Adipocyte (in vitro differentiated cells): Measurements from ENCODE around the gene RAE1.

ENCODE experiments used
- DNase-seq: peaks from one replicate; pipeline ENCODE4 v3.0.0-alpha.2; 2015; ENCODE audit warnings: low read depth
- H3K27me3 ChIP-seq: replicated peaks from 2 replicates; pipeline ENCODE4 v1.7.0; 2013; ENCODE audit warnings: mild to moderate bottlenecking, low read length, moderate library complexity; ENCODE audit not compliant: control insufficient read depth, insufficient read depth
- H3K36me3 ChIP-seq: 2 replicates; pipeline ENCODE4 v1.7.0; 2013; ENCODE audit warnings: low read length, mild to moderate bottlenecking, moderate library complexity; ENCODE audit not compliant: control insufficient read depth, insufficient read depth, severe bottlenecking
- H3K4me1 ChIP-seq: 2 replicates; pipeline ENCODE4 v1.7.0; 2013; ENCODE audit warnings: mild to moderate bottlenecking, low read length, moderate library complexity; ENCODE audit not compliant: control insufficient read depth, insufficient read depth
- H3K4me3 ChIP-seq: 2 replicates; pipeline ENCODE4 v1.7.0; 2013; ENCODE audit warnings: mild to moderate bottlenecking, low read length, moderate library complexity
- H3K9ac ChIP-seq: 2 replicates; pipeline ENCODE4 v1.7.0; 2013; ENCODE audit warnings: mild to moderate bottlenecking, low read length, moderate library complexity
- H3K9me3 ChIP-seq: 2 replicates; pipeline ENCODE4 v1.7.0; 2013; ENCODE audit warnings: mild to moderate bottlenecking, low read length, moderate library complexity; ENCODE audit not compliant: control insufficient read depth

The RAE1 gene

GRCh38 chr20:57391439-57392301 lies 40.6 kb downstream of the RAE1 start:
- Histone ChIP-seq H3K4me1 (peaks cover 47% of the 10 kb centered on the region), H3K9ac (peak overlapping the region; percentile 83), H3K4me3 (peak overlapping the region; percentile 86), H3K27me3 (no peaks in the 10 kb centered on the region), H3K9me3 (no peaks in the 10 kb centered on the region), H3K36me3 (peaks cover 11% of the 10 kb centered on the region)
- peak; percentile 44 for DNase-seq

- no peak for DNase-seq
- H3K4me1 ChIP-seq, result peaks cover 42% of the 10 kb centered on the region
These were observed 41.6 kb downstream of the RAE1 start for GRCh38 chr20:57392512-57393271.

GRCh38 chr20:57393321-57394120 lies 42.5 kb downstream of the RAE1 start:
- Histone ChIP-seq H3K9ac (no peak overlapping the region), H3K4me3 (peak overlapping the region; percentile 86), H3K27me3 (no peaks in the 10 kb centered on the region), H3K9me3 (no peaks in the 10 kb centered on the region), H3K36me3 (peaks cover 24% of the 10 kb centered on the region), H3K4me1 (peaks cover 34% of the 10 kb centered on the region)
- no peak for DNase-seq

More at GRCh38 chr20:57392512-57393271, 41.6 kb downstream of the RAE1 start:
- Histone ChIP-seq H3K9ac (peak overlapping the region; percentile 66), H3K4me3 (peak overlapping the region; percentile 86), H3K27me3 (no peaks in the 10 kb centered on the region), H3K36me3 (peaks cover 21% of the 10 kb centered on the region), H3K9me3 (no peaks in the 10 kb centered on the region)

- Histone ChIP-seq H3K4me1 (peaks cover 30% of the 10 kb centered on the region), H3K9ac (no peak overlapping the region), H3K4me3 (no peak overlapping the region), H3K27me3 (no peaks in the 10 kb centered on the region), H3K9me3 (no peaks in the 10 kb centered on the region), H3K36me3 (peaks cover 24% of the 10 kb centered on the region)
- no peak for DNase-seq
These were observed 43.3 kb downstream of the RAE1 start for GRCh38 chr20:57394121-57395082.

- peak; percentile 20 for DNase-seq
- no peaks in the 10 kb centered on the region for H3K27me3 ChIP-seq
- peak overlapping the region; percentile 63 for H3K4me3 ChIP-seq
- H3K9me3 ChIP-seq, result no peaks in the 10 kb centered on the region
- H3K9ac ChIP-seq, result peak overlapping the region; percentile 88
- H3K36me3 ChIP-seq, result peaks cover 28% of the 10 kb centered on the region
- peaks cover 35% of the 10 kb centered on the region for H3K4me1 ChIP-seq
These were observed 44.3 kb downstream of the RAE1 start for GRCh38 chr20:57395111-57395966.

- no peaks in the 10 kb centered on the region for H3K9me3 ChIP-seq
- no peaks in the 10 kb centered on the region for H3K27me3 ChIP-seq
- H3K9ac ChIP-seq, result peak overlapping the region; percentile 88
- no peak for DNase-seq
- peak overlapping the region; percentile 63 for H3K4me3 ChIP-seq
- peaks cover 28% of the 10 kb centered on the region for H3K36me3 ChIP-seq
- peaks cover 35% of the 10 kb centered on the region for H3K4me1 ChIP-seq
These were observed 45.3 kb downstream of the RAE1 start for GRCh38 chr20:57396212-57396983.

GRCh38 chr20:57396984-57397692 lies 46.1 kb downstream of the RAE1 start:
- no peaks in the 10 kb centered on the region for H3K27me3 ChIP-seq
- no peak overlapping the region for H3K9ac ChIP-seq
- DNase-seq, result no peak
- no peak overlapping the region for H3K4me3 ChIP-seq
- H3K9me3 ChIP-seq, result no peaks in the 10 kb centered on the region
- peaks cover 33% of the 10 kb centered on the region for H3K4me1 ChIP-seq
- peaks cover 30% of the 10 kb centered on the region for H3K36me3 ChIP-seq

GRCh38 chr20:57397693-57398108 lies 46.6 kb downstream of the RAE1 start:
- Histone ChIP-seq H3K4me1 (peaks cover 27% of the 10 kb centered on the region), H3K27me3 (no peaks in the 10 kb centered on the region), H3K9me3 (no peaks in the 10 kb centered on the region), H3K4me3 (no peak overlapping the region), H3K36me3 (peaks cover 35% of the 10 kb centered on the region), H3K9ac (no peak overlapping the region)
- DNase-seq, result no peak
